Ramos (cell line): Measurements from ENCODE around the gene TGFB2.
"Not testable (repeated sequence)": the region's sequence is repeated elsewhere in the genome, so short reads cannot be mapped to it uniquely, and the experiment has no call there.

Source experiments
- in situ Hi-C: fragments of 300-500 bp; cut with MboI; formaldehyde crosslinking; loops from one replicate; pipeline ENCODE4 v1.14.3; 2022; ENCODE audit warnings: low sequenced_read_pairs; ENCODE audit not compliant: unreplicated experiment

TGFB2 gene

GRCh38 chr1:218344814-218345672 is at the start of gene TGFB2:
Gene TGFB2, plus strand, starts transcription at chr1:218345336. Its CDS starts 1,366 bp downstream, at chr1:218346702.
- in situ Hi-C loops, result loop anchor here (25.0 kb wide), 2 partner anchors 1042 to 1467 kb away; no protein-coding TSS in a partner anchor

GRCh38 chr1:218296162-218296561 is 49.0 kb upstream of the TGFB2 start:
- in situ Hi-C loops, result no loop called here

- in situ Hi-C loops, result no loop called here
Observed at GRCh38 chr1:218297461-218297860, 47.7 kb upstream of the TGFB2 start.

- in situ Hi-C loops, result no loop called here
Observed at GRCh38 chr1:218297867-218298266, 47.3 kb upstream of the TGFB2 start.

- in situ Hi-C loops, result no loop called here
Observed at GRCh38 chr1:218298398-218298797, 46.7 kb upstream of the TGFB2 start.

- in situ Hi-C loops, result no loop called here
Observed at GRCh38 chr1:218299416-218299815, 45.7 kb upstream of the TGFB2 start.

GRCh38 chr1:218301217-218301616 is 43.9 kb upstream of the TGFB2 start:
- in situ Hi-C loops, result no loop called here

GRCh38 chr1:218302155-218302554 is 43.0 kb upstream of the TGFB2 start:
- in situ Hi-C loops, result no loop called here

- in situ Hi-C loops, result no loop called here
Observed at GRCh38 chr1:218303176-218303879, 41.8 kb upstream of the TGFB2 start.

GRCh38 chr1:218304281-218305039 is 40.7 kb upstream of the TGFB2 start:
- in situ Hi-C loops, result no loop called here

- in situ Hi-C loops, result no loop called here
Observed at GRCh38 chr1:218305472-218306064, 39.6 kb upstream of the TGFB2 start.

- in situ Hi-C loops, result no loop called here
Observed at GRCh38 chr1:218312509-218312908, 32.6 kb upstream of the TGFB2 start.

- in situ Hi-C loops, result no loop called here
Observed at GRCh38 chr1:218314316-218314715, 30.8 kb upstream of the TGFB2 start.

- in situ Hi-C loops, result no loop called here
Observed at GRCh38 chr1:218315638-218316037, 29.5 kb upstream of the TGFB2 start.

GRCh38 chr1:218317061-218317460 is 28.1 kb upstream of the TGFB2 start:
- in situ Hi-C loops, result no loop called here

GRCh38 chr1:218320182-218320581 is 25.0 kb upstream of the TGFB2 start:
- in situ Hi-C loops, result not testable (repeated sequence)

GRCh38 chr1:218322762-218323161 is 22.4 kb upstream of the TGFB2 start:
- in situ Hi-C loops, result no loop called here

GRCh38 chr1:218323568-218324225 is 21.4 kb upstream of the TGFB2 start:
- in situ Hi-C loops, result no loop called here

GRCh38 chr1:218324226-218324580 is 20.9 kb upstream of the TGFB2 start:
- in situ Hi-C loops, result no loop called here

GRCh38 chr1:218328769-218329168 is 16.4 kb upstream of the TGFB2 start:
- in situ Hi-C loops, result loop anchor here (25.0 kb wide), 2 partner anchors 1059 to 1484 kb away; no protein-coding TSS in a partner anchor
